Kidney (tissue), 14 donors: ENCODE data around the gene PLEKHM1. TPM values are rescaled to one million over a fixed set of nuclear protein-coding genes. Genes with fewer than 3 reads are reported as not detected.

Experiments
- DNase-seq, 5 donors: peaks; one replicate each; pipeline ENCODE4 v3.0.0-alpha.2; 2013 to 2020
- FAIRE-seq: peaks from 2 replicates; lab custom pipeline; 2012; peaks lifted over from hg19 to GRCh38; lab: Jason Lieb, UNC
- H3K27ac ChIP-seq, 2 donors: one replicate each; pipeline ENCODE4 v1.7.0; 2013; ENCODE audit warnings: low read depth in 2 of 2, low read length in 2 of 2, inconsistent platforms in 1 of 2
- H3K27me3 ChIP-seq: one replicate; pipeline ENCODE4 v1.7.1; 2013; ENCODE audit warnings: low read length, inconsistent platforms; ENCODE audit not compliant: control insufficient read depth, insufficient read depth
- H3K36me3 ChIP-seq, 3 donors: one replicate each; pipeline versions ENCODE4 v1.7.0 to v1.7.1; 2013; ENCODE audit warnings: low read length in 3 of 3, control low read depth in 1 of 3, inconsistent platforms in 1 of 3; ENCODE audit not compliant: insufficient read depth in 3 of 3, control insufficient read depth in 2 of 3
- H3K4me1 ChIP-seq, 3 donors: one replicate each; pipeline versions ENCODE4 v1.7.0 to v1.7.1; 2013; ENCODE audit warnings: low read length in 3 of 3, inconsistent platforms in 1 of 3, low read depth in 1 of 3; ENCODE audit not compliant: control insufficient read depth in 2 of 3, insufficient read depth in 2 of 3
- H3K4me3 ChIP-seq, 3 donors: one replicate each; pipeline versions ENCODE4 v1.7.0 to v1.8.1; 2013; ENCODE audit warnings: low read length in 3 of 3, control low read depth in 1 of 3, inconsistent platforms in 1 of 3
- H3K9ac ChIP-seq, 3 donors: one replicate each; pipeline versions ENCODE4 v1.7.0 to v1.7.1; 2013; ENCODE audit warnings: low read length in 3 of 3, control low read depth in 1 of 3, inconsistent platforms in 1 of 3
- H3K9me3 ChIP-seq, 3 donors: one replicate each; pipeline versions ENCODE4 v1.7.0 to v1.7.1; 2013; ENCODE audit warnings: low read length in 3 of 3, control low read depth in 1 of 3, inconsistent platforms in 1 of 3; ENCODE audit not compliant: control insufficient read depth in 2 of 3, insufficient read depth in 1 of 3
- intact Hi-C: fragments of 100-400 bp; cut with DNase I; formaldehyde crosslinking; loops from one replicate; pipeline ENCODE4 v1.11.1; 2022
- polyA plus RNA-seq: library from polyadenylated mRNA; stranded (reverse); fragments of 350-450 nt; fragmentation: Illumina TruSeq; extraction: RNeasy Lipid Tissue Mini Kit (QIAGEN cat#74804); gene quantifications from one replicate; pipeline ENCODE4 v1.2.3, GENCODE V29; 2014; ENCODE audit warnings: low read depth, low replicate concordance; ENCODE audit not compliant: insufficient read depth
- total RNA-seq: library from RNA; stranded (reverse); fragmentation: NEBNext Ultra II Directional; extraction: Animal tissue kit (Norgen Biotek cat#: 25700); gene quantifications from one replicate; pipeline ENCODE4 v1.2.1, GENCODE V29; 2021
- TF ChIP-seq, protein P1 (sequence below): IDR thresholded peaks from 3 replicates; pipeline ENCODE4 v1.5.1; 2012; ENCODE audit warnings: mild to moderate bottlenecking, moderate library complexity, borderline replicate concordance; ENCODE audit not compliant: insufficient read depth; ENCODE audit errors: extremely low read depth
- donor health status: control.
- donor health status: control.
- donor health status: control.
- donor health status: control.
- donor health status: control.
- donor health status: DM: yes; HTN: yes; CAD: no.
- donor health status: Normal renal cell carcinoma (clear cell type).

PLEKHM1 gene
- total and polyA plus RNA-seq, 2 donors from 2014 or later, result 13.3 to 46.6 TPM

DNA sequence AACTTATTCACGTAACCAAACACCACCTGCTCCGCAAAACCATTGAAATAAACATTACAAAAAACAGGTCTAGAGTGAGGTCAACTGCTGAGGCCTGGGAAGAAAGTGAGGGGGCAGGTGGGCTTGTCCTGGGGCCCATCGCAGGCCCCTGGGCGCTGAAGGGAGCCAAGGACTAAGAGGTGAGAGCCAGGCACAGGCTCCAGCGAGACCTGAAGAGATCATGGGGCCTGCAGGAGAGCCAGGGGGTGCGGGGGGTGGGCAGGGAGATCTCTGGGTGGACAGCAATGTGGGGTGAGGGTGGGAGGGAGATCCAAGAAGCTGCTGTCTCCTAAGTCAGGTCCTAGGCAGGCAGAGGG, 65.8 kb downstream of the PLEKHM1 start:
- Histone ChIP-seq H3K4me3 (peak overlapping the region in 2 of 3 donors; percentile 18 to 64), H3K27ac (peak overlapping the region; percentile 57 to 59), H3K9ac (peak overlapping the region in 1 of 3 donors; percentile 69), H3K27me3 (peaks cover 7% of the 10 kb centered on the region), H3K4me1 (peaks cover 0 to 6% (median 4%) of the 10 kb centered on the region in 3 donors), H3K36me3 (no peaks in the 10 kb centered on the region), H3K9me3 (no peaks in the 10 kb centered on the region)
- FAIRE-seq (no peak), DNase-seq (no peak)
- intact Hi-C loops, result no loop called here
- TF ChIP-seq, protein P1, sequence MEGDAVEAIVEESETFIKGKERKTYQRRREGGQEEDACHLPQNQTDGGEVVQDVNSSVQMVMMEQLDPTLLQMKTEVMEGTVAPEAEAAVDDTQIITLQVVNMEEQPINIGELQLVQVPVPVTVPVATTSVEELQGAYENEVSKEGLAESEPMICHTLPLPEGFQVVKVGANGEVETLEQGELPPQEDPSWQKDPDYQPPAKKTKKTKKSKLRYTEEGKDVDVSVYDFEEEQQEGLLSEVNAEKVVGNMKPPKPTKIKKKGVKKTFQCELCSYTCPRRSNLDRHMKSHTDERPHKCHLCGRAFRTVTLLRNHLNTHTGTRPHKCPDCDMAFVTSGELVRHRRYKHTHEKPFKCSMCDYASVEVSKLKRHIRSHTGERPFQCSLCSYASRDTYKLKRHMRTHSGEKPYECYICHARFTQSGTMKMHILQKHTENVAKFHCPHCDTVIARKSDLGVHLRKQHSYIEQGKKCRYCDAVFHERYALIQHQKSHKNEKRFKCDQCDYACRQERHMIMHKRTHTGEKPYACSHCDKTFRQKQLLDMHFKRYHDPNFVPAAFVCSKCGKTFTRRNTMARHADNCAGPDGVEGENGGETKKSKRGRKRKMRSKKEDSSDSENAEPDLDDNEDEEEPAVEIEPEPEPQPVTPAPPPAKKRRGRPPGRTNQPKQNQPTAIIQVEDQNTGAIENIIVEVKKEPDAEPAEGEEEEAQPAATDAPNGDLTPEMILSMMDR, result no peak

DNA sequence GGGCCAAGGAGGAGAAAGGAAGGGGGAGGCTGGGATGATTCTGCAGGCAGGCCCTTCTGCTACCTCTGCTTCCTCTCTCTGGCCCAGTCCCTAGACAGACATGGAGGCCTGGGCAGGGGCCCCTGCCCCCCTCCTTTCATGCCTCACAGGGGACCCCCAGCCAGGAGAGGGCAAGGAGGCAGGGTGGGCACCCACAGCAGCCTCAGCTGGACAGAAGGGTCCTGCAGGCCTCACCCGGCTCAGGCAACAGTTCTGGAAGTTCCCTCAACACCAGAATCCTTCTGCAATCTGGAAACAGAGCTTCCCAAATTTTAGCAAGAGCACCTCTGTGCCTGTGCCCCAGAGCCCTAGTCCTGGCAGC, 66.6 kb downstream of the PLEKHM1 start:
- FAIRE-seq (no peak), DNase-seq (peak in 2 of 5 donors; percentile 36 to 59)
- Histone ChIP-seq H3K9me3 (no peaks in the 10 kb centered on the region), H3K27me3 (peaks cover 7% of the 10 kb centered on the region), H3K27ac (no peak overlapping the region), H3K9ac (no peak overlapping the region), H3K36me3 (no peaks in the 10 kb centered on the region), H3K4me3 (peak overlapping the region in 2 of 3 donors; percentile 23 to 64), H3K4me1 (peaks cover 0 to 6% (median 4%) of the 10 kb centered on the region in 3 donors)
- intact Hi-C loops, result no loop called here
- TF ChIP-seq, protein P1, result no peak

DNA sequence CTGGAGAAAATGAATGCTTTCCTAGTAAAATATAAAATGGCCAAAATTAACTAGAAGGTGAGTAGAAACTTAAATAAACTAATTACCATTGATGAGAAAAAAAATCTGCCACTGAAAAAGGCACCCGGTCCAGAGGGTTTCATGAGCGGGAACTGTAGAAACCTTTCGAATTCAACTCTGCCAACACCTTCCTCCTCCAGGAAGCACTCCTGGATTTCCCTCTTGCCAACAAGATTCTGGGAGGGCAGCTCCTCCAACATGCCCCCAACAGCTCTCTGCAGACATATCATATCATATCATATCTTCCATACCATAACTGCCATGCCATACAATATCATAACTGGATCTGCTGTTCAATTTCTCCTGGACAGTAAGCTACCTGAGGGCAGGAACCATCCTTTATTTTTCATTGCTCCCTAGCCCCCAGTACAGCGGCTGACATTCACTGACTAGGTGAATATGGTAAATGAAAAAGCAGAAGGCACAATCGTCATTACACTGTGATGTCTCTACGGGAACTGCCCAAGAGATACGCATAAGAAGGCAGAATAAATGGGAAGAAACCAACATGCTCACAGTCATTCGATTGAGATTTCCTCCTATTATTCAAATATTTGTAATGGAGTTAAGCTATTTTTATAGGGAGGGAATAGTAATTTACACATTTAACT, 67.1 kb downstream of the PLEKHM1 start:
- peaks cover 4% of the 10 kb centered on the region for H3K27me3 ChIP-seq
- H3K36me3 ChIP-seq, result no peaks in the 10 kb centered on the region
- H3K4me1 ChIP-seq, result peaks cover 0 to 4% (median 3%) of the 10 kb centered on the region in 3 donors
- no peaks in the 10 kb centered on the region for H3K9me3 ChIP-seq
- FAIRE-seq, result no peak
- H3K27ac ChIP-seq, result no peak overlapping the region
- DNase-seq, result no peak
- TF ChIP-seq, protein P1, result no peak
- peak overlapping the region in 1 of 3 donors; percentile 64 for H3K4me3 ChIP-seq
- no peak overlapping the region for H3K9ac ChIP-seq
- intact Hi-C loops, result no loop called here
